ENCODE data around the gene GRM7.

GRM7 gene

DNA sequence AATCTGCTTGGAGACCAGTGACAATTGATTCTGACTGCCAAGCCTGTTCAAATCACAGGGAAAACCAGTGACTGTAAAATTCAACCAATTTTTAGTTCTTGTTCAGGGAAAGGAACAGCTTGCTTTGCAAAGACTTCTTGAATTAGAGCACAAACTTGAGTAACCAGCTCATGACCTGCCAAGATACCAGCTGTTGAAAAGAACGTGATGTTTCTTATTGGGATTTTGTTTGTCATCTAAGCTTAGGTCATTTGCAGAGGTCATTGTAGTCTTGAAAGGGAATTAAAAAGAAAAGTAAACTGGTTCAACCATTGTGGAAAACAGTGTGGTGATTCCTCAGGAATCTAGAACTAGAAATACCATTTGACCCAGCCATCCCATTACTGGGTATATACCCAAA, 428.2 kb downstream of the GRM7 start:
- TF ChIP-seq, protein P1, sequence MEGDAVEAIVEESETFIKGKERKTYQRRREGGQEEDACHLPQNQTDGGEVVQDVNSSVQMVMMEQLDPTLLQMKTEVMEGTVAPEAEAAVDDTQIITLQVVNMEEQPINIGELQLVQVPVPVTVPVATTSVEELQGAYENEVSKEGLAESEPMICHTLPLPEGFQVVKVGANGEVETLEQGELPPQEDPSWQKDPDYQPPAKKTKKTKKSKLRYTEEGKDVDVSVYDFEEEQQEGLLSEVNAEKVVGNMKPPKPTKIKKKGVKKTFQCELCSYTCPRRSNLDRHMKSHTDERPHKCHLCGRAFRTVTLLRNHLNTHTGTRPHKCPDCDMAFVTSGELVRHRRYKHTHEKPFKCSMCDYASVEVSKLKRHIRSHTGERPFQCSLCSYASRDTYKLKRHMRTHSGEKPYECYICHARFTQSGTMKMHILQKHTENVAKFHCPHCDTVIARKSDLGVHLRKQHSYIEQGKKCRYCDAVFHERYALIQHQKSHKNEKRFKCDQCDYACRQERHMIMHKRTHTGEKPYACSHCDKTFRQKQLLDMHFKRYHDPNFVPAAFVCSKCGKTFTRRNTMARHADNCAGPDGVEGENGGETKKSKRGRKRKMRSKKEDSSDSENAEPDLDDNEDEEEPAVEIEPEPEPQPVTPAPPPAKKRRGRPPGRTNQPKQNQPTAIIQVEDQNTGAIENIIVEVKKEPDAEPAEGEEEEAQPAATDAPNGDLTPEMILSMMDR (IDR thresholded peaks at IDR 0.05; ENCODE audit: low read depth, low read length): no peak

DNA sequence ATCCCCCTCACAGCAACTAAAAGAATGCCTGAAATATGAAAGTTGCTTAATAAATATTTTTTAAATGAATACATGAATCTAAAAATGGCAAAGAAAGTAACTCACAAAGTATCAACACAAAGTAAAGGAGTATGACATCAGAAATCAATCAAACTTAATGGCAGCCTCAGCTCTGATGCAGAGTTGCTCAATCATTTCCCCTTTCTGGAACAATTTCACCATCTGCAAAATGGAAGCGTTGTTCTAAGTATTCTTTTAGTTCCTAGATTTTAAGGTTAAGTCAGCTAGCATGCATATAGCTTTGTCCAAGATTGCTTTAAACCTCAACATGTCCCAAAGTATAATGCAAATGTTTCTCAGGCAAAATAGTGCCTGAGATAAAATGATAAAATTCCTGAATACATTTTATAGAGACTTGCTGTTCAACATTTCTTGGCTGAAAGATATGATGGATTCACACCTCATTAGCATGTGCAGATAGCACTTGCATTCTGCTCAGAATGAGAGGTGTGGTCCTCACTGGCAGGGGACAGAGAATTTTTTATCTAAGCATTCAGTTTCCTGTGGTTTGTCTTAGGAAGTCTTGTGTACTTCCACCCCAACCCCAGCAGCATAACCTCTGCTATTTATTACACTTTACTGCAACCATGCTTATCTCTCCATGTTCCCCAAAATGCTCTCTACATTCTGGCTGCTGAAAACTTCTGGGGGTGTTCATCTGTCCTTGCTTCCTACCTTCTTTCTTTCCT, 429.3 kb downstream of the GRM7 start:
- H3K4me3 ChIP-seq (ENCODE audit: low read depth, low read length): no peak overlapping the region
- TF ChIP-seq, protein P1 (IDR thresholded peaks at IDR 0.05; ENCODE audit: low read depth, low read length): no peak

More for the DNA sequence above, 428.2 kb downstream of the GRM7 start:
- H3K4me3 ChIP-seq (ENCODE audit: low read depth, low read length): no peak overlapping the region

DNA sequence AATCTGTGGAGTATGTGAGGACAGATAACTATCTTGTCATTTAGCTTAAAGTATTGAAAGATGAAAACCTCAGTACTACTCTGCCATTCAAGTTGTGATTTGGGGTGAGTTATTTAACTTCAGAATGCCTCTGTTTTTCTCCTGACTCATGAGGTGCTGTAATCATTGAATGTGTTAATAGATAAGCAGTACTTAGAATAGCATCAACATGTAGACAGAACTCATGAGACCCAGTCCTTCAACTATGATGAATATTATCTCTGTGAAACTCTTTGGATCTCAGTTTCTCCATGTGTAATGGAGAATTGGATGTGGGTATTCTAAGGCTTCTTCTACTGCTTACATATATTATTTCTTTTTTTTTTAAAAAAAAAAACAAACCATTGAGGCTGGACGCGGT, 431.4 kb downstream of the GRM7 start:
- TF ChIP-seq, protein P1 (IDR thresholded peaks at IDR 0.05; ENCODE audit: low read depth, low read length): no peak
- H3K4me3 ChIP-seq (ENCODE audit: low read depth, low read length): no peak overlapping the region

DNA sequence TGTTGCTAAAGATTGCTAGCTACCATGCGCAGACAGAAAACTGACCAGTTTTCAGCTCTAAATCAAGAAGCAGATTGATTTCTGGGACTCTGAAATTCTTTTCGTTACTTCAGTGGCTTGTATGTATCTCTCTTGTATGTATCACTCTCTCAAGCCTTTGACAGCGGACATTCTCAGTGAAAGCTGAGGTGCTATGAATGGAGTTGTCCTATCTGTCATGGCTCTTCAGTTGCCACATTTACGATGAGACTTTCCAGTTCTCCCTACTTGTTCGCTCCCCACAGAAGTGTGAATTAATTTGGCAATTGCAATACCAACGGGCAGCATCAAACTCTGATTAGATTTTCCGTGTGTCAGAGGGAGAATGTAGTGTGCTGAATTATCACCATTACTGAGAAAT, 432.4 kb downstream of the GRM7 start:
- TF ChIP-seq, protein P1 (IDR thresholded peaks at IDR 0.05; ENCODE audit: low read depth, low read length): no peak
- no peak overlapping the region for H3K4me3 ChIP-seq (ENCODE audit: low read depth, low read length)

DNA sequence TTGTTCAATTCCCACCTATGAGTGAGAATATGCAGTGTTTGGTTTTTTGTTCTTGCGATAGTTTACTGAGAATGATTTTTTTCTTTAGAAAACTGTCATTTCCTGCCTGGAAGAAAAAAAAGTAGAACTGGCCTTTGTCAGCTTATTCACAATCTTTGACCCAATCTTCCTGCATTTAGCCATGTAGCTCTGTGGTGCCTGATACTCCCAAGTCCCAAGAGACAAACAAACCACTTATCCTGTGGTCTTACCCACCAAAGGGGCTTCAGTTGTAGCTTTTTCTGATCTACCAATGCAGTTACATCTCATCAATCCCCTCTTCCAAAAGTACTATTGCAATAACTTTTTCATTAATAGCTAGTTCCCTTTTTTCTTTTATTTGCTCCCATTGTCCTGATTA, 444.6 kb downstream of the GRM7 start:
- TF ChIP-seq, protein P1 (IDR thresholded peaks at IDR 0.05; ENCODE audit: low read depth, low read length): no peak
- H3K4me3 ChIP-seq (ENCODE audit: low read depth, low read length): no peak overlapping the region

DNA sequence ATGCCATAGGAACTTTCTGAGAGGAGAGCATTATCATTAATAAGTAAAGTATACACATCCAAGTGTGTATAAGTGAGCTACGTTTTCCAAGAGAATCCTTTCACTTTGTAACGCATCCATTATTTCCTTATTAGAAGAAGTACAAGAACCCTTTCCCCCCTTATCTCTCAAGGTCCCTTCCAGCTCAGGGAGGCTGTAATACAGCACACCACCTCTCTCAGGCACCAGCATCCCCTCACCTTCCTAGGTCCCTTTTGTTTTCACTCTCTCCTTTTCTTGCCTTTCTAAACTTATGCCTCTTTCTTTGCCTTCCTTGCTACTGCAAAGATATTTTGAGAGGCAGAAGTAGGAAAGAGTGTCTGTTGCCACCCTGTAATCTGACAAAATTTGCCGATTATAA, 446.0 kb downstream of the GRM7 start:
- no peak overlapping the region for H3K4me3 ChIP-seq (ENCODE audit: low read depth, low read length)
- TF ChIP-seq, protein P1 (IDR thresholded peaks at IDR 0.05; ENCODE audit: low read depth, low read length): no peak

DNA sequence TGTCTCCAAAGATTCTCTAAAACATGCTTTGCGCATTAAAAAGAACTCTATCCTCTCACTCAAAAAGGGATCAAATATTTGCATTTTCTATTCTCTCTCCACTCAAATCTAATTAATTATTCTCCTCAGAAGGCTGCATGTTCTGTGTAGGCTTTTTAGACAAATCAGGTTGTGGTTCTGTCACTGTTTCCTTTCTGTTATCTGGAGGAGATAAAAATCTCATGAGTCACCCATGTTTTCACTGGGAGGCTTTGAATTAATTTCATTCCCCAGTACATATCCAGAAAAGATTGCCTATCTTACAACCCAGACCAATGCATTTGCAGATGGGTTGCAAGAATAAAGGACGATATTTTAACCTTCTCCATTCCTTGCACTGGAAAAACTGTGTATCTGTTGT, 446.5 kb downstream of the GRM7 start:
- TF ChIP-seq, protein P1 (IDR thresholded peaks at IDR 0.05; ENCODE audit: low read depth, low read length): no peak
- no peak overlapping the region for H3K4me3 ChIP-seq (ENCODE audit: low read depth, low read length)
